GM12801 (cell line): ENCODE measurements around the gene PPP6R1.

Experiments used
- TF ChIP-seq, protein P1 (sequence below): IDR thresholded peaks from one replicate; pipeline ENCODE4 v1.5.1; 2011; ENCODE audit warnings: control low read depth; ENCODE audit not compliant: insufficient read length; ENCODE audit errors: extremely low read depth

The PPP6R1 gene

DNA sequence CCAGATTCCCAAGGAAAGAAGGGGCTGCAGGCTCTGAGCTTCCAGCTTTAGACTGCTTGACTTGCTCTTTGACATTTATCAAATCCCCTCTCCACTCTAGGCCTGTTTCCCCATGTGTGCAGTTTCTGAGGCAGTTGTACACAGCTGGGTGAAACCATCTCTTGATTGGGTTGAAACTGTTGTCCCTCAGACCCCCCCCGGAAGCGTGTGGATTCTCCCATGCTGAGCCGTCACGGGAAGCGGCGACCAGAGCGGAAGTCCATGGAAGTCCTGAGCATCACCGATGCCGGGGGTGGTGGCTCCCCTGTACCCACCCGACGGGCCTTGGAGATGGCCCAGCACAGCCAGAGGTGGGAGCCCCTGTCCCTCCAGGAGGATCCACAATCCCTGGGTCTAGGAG is 44.7 kb upstream of the PPP6R1 start:
- TF ChIP-seq, protein P1, sequence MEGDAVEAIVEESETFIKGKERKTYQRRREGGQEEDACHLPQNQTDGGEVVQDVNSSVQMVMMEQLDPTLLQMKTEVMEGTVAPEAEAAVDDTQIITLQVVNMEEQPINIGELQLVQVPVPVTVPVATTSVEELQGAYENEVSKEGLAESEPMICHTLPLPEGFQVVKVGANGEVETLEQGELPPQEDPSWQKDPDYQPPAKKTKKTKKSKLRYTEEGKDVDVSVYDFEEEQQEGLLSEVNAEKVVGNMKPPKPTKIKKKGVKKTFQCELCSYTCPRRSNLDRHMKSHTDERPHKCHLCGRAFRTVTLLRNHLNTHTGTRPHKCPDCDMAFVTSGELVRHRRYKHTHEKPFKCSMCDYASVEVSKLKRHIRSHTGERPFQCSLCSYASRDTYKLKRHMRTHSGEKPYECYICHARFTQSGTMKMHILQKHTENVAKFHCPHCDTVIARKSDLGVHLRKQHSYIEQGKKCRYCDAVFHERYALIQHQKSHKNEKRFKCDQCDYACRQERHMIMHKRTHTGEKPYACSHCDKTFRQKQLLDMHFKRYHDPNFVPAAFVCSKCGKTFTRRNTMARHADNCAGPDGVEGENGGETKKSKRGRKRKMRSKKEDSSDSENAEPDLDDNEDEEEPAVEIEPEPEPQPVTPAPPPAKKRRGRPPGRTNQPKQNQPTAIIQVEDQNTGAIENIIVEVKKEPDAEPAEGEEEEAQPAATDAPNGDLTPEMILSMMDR = no peak

DNA sequence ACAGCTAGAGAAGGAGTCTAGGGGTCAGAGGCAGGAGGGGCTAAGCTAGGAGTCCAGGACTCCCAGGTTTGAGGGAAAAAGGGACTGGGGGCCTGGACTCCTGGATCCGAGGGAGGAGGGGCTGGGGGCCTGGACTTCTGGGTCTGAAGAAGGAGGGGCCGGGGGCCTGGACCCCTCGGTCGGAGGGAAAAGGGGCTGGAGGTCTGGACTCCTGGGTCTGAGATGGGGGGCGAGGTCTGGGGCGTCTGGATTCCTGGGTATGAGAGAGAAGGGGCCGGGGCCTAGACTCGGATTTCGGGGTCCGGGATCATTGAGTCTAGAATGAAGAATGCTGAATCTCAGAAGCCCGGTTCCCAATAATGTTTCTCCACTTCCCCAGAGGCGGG is 43.5 kb upstream of the PPP6R1 start:
- TF ChIP-seq, protein P1 = no peak

DNA sequence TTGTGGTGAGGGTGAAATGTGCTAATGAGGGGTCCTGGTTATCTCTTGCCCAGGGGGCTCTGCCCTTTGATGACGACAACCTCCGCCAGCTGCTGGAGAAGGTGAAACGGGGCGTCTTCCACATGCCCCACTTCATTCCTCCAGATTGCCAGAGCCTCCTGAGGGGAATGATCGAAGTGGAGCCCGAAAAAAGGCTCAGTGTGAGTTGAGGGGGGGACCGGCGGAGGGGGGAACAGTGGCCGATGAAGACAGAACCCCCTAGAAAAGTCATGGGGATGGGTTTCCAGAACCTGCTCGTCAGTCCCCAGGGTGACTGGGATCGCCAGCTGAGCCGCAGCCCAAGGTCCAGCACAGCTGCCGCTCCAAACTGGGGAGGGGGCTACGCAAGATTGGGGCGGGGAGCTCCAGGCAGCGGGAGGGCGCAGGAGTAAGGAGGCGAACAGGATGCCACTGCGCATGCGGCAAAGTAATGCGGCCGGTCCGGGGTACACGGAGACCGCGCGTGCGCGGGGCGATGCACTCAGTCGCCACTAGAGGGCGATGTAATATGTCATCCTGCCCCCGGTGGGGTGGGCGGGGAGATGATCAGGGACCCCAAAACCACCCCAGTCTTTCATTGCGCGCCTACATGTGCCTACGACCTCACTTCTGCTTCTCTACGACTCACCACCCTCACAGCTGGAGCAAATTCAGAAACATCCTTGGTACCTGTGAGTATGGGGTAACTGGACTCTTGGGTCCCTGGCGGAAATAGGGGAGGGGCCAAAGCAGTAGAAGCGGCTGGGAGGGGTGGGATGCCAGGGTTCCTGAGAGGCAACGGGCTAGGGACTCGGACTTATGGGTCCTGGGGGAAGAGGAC is 42.9 kb upstream of the PPP6R1 start:
- TF ChIP-seq, protein P1 = peak; percentile 22

DNA sequence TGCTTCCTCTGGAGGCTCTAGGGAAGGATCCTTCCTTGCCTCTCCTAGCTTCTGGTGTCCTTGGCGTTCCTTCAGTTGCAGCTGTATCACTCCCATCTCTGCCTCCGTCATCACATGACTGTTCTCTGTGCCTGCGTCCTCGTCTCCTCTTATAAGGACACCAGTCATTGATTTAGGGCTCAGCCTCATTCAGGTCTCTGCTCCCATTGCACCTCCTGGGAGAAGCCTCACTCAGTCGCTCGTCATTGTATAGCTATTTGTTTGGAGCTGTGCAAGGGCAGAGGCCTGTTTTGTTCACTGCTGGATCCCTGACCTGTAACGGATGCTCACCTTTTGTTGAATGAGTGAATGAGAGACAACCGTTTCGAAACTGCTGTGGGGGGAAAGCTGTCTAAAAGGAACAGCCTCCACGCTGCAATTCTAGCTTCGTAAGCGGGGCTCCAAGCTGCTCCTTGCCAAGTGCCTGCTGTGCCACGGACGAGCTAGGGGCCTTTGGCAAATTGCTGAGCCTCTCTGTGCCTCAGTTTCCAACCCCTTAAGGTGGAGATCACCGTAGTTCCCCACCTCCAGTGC is 42.2 kb upstream of the PPP6R1 start:
- TF ChIP-seq, protein P1 = no peak

DNA sequence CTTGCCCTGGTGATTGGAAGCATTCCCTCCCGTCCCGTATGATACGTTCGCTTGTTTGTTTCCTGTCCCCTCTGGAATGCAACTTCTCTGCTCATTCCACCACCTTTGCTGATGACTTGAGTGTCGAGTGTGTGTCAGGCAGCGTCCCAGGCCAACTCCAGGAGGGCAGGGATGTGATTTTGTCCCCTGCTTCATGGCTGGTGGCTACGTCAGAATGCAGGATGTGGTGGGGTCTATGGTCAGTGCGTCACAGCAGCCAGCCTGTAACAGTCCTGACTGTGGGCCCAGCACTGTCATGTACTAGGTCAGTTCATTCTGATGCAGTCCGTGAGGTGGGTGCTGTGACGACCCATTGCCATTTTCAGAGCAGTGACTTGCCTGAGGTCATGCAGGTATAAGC is 41.2 kb upstream of the PPP6R1 start:
- TF ChIP-seq, protein P1 = no peak

DNA sequence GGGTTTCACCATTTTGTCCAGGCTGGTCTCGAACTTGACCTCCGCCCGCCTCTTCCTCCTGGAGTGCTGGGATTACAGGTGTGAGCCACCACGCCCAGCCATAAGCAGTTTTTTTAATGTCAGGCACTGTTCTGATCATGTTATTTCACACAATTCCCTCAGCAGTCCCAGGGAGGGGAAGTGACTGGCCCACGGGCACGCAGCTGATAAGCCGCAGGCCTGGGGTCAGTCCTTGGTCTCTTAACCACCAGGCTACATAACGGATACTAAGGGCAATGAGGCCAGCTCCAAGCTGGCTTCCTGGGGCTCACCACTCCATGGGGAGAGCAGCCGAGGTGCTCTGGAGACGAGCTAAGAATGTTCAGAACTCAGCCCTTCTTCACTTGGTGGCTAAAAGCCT is 38.5 kb upstream of the PPP6R1 start:
- TF ChIP-seq, protein P1 = no peak

DNA sequence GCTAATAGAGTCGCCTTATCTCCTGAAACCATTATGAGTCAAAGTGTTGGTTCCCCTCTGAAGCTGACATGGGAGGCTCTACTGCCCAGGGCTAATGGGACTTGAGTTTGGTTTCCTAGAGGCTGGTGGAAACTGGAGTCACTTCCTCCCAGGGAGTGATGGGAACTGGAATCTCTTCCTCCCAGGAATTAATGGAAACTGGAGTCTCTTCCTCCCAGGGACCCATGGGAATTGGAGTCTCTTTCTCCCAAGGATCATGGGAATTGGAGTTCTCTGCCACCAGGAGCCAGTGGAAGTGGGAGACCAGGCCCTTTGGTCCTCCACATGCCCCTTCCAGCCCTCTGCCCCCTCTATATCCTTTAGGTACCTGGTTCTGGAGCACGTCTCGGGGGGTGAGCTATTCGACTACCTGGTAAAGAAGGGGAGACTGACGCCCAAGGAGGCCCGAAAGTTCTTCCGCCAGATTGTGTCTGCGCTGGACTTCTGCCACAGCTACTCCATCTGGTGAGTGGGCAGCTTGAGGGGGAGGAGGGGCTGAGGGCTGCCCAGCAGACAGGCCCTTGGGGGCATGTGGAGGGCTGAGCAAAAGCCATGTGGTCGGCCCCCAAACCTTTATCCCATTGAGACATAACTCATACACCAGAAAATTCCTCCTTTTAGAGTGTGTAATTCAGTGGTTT is 30.4 kb upstream of the PPP6R1 start:
- TF ChIP-seq, protein P1 = no peak
